ENCODE measurements around the gene KLK14.

DNA sequence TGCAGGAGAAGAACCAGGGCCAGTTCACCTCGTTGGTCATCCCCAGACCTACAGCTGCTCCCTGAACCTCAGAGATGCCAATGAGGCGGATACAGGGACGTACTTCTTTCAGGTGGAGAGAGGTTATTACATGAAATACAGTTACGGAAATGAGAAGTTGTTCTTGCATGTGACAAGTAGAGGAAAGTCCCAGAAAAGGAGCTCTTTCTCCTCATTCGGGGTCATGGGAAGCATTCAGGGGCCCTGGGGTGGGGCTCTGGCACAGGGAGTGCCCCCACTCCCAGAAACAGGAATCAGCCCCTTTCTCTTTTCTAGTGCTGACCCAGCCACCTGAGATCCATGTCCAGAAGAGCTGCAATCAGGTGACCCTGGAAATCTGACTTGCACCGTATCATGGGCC, 37.5 kb upstream of the KLK14 start:
- TF ChIP-seq, protein P1, sequence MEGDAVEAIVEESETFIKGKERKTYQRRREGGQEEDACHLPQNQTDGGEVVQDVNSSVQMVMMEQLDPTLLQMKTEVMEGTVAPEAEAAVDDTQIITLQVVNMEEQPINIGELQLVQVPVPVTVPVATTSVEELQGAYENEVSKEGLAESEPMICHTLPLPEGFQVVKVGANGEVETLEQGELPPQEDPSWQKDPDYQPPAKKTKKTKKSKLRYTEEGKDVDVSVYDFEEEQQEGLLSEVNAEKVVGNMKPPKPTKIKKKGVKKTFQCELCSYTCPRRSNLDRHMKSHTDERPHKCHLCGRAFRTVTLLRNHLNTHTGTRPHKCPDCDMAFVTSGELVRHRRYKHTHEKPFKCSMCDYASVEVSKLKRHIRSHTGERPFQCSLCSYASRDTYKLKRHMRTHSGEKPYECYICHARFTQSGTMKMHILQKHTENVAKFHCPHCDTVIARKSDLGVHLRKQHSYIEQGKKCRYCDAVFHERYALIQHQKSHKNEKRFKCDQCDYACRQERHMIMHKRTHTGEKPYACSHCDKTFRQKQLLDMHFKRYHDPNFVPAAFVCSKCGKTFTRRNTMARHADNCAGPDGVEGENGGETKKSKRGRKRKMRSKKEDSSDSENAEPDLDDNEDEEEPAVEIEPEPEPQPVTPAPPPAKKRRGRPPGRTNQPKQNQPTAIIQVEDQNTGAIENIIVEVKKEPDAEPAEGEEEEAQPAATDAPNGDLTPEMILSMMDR (IDR thresholded peaks at IDR 0.05) = no peak
- TF ChIP-seq POLR2A (IDR thresholded peaks at IDR 0.05) = no peak

Measured in Peyer's patch (tissue), 4 donors.